NCI-H524 (cell line): Measurements from ENCODE around the gene MEG3.

Source experiments
- DNase-seq, 2 experiments: peaks; one replicate each; lab custom pipeline; 2025; lab: John Stamatoyannopoulos, UW

Gene MEG3

DNA sequence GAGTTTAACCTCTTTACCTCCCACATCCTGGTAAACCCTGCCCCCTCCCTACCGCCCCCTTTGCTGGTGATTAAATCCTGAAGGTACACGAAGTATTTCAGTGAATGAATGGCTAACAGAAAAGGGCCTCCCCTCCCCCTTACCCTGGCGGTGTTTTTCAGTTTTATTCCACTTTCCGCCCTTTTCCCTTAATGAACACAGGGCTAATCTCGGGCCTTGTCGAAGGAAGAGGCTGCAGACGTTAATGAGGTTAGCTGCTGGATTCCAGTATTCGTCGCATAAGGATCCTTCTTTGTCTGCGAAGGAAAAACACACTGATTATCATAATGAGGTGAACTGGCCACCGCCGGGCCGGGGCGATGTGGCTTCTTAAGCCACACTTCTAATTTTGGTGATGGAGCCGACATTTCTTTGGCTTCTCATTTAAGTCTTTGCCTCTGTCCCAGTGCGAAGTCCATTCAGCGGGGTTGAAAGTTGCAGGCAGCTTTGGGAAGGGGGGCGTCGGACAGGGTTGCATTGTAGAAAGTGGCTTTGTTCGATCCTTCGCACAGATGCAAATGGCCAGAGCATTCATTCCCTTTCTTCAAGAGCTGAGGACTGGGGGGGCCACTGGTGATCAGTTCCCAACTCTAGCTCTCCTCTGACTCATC, 6.5 kb downstream of the MEG3 start:
- DNase-seq: no peak

DNA sequence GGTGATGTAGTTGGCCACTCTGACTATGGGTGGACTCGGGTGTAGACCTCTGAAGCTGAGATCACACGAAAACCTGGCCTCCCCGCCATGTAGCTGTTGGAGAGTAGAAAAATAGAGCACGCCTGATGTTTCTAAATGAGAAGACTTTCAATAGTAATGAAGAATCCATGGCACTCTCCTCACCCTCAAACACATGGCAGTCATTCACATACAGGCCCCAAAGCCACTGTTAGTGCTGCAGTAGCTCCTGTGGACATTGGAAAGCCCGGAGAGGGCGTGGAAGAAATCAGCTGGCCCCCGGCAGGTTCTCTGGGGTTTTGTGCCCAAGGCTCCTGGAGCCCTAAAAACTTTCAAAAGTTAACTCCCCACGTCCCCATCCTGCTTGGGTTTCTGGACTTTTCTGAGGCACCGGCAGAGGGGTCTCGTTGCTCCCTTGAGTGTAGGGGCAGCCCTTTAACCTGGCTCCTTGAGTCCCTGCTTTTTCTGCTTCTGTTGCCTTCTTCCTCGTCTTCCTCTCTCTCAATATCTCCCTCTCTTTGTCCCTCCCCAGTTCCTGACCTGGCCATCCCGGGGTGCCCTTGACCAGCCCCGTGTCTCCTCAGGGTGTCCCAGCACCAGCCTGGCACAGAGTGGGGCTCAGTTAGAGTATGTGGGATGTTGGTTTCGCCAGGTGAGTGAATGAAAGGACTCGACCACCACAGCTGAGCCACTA, 8.3 kb downstream of the MEG3 start:
- DNase-seq: no peak

DNA sequence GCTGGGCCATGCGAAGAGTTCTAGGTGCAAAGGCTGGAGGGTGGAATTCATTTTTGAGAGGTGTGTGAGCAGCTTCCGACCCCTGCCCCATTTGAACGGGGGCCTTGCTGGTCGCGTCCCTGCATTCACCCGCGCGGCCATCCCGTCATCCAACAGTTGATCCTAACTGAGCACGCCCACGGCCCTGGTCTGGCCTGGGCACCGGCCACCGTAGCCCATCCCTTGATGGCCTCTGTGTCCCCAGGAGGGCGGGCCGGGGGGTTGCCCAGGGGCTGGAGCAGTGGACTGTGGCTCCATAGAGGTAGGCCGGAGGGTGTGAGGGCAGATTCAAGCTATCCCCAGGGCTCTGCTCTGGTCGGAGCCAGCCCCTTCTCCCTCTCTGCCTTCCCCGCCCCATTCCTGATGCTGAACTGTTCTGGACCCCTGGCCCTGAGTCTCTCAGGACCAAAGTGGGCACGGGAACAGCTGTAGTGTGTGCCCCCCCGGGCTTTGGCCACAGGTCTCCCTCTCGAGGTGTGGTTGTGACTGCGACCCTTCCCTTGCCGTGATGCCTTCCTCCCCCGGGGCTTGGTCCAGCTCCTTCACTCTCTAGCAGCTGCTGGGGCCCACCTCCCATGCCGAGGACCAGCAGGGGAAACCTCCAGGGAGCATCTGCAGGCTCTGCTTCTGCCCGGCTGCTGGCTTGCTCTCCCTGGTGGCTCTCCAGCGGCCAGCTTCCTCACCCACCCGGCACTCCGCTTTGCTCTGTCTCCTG, 9.1 kb downstream of the MEG3 start:
- peak in 1 of 2 experiments; percentile 35 for DNase-seq

DNA sequence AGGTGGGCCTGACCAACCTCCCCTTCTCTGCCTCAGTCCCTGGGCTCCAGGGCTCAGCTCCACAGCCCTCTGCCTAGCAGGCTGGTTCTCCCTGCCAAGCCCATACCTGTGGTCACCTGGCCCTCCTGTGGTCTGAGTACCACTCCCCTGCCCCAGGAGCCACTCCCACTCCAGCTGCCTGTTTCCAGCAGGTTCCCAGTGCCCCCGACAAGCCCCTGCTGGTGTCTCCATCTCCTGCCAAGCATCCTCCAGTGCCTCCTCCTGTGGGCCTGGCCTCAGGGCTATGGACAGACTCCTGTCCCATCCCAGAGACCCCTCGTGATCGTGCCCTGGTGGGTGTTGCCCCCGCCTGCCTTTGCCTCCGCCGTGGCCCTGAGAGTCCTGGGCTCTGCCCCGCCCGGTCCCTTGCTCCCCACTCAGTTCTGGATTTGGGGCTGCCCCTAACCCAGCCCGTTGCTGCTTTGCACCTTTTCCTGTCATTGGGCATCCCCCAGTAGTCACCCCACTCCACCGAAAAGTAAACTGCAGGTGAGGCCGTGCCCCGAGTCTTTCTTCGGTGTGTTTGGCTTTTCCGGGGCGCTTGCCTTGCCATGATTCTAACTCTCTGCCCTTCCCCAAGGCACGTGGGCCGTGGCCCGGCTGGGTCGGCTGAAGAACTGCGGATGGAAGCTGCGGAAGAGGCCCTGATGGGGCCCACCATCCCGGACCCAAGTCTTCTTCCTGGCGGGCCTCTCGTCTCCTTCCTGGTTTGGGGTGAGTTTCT, 9.8 kb downstream of the MEG3 start:
- DNase-seq: no peak

DNA sequence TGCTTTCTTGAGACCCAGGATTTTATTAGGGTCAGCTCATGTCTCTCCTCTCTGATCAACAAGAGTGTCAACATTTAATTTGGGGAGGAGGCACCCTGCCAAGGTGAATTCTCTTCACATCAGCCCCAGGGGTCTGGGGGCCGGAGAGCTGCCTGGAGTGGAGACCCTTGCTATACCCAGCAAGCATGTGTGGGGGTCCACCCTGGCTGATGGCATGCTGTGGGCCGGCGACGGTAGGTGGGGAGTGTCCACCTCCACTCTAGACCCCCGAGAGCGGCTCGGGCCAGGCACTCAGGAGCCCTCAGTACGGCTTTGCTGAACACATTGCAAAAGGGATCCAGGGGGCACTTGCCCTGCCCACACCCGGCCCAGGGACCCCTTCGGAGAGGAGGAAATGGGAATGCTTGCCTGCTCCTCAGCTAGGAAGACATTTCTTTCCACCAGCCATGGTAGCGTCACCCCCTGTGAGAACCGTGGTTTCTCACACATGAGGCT, 10.4 kb downstream of the MEG3 start:
- no peak for DNase-seq

DNA sequence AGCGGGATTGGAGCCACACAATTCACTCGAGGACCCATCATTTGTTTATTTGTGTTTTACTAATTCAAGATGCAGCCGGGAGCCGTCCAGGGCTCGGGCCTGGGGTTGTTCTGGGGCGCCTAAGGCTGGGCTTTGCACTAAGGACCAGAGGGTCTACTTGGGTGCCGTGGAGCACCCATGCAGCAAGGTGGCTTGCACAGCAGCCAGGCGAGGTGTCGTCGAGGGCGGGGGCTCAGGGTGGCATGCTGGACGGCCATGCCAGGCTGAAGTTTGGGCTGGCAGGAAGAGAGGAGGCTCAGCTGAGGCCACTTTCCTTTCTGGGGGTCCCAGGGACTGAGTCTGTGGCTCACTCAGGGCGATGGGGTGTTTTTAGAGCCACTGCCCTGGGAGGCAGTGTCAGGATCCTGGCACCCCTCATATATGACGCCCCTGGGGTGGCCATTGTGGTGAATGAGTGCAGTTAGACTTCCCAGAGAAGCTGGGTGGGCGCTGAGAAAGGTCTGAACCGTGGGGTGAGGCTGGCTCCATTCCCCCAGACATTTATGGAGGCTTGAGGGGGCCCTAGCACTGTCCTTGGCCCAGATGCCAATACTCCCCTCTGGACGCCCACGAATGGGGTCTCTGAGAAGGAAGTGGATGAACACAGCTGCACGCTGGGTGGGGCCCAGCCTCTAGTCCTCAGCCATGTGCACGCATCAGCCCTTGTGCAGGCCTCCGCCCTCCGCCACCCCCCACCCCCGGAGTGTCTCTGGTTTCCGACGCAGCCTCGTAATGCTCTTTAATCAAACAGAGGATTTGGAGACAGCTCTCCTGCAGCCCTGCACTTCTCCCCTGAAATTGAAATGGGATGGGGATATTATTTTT, 11.3 kb downstream of the MEG3 start:
- DNase-seq: no peak

DNA sequence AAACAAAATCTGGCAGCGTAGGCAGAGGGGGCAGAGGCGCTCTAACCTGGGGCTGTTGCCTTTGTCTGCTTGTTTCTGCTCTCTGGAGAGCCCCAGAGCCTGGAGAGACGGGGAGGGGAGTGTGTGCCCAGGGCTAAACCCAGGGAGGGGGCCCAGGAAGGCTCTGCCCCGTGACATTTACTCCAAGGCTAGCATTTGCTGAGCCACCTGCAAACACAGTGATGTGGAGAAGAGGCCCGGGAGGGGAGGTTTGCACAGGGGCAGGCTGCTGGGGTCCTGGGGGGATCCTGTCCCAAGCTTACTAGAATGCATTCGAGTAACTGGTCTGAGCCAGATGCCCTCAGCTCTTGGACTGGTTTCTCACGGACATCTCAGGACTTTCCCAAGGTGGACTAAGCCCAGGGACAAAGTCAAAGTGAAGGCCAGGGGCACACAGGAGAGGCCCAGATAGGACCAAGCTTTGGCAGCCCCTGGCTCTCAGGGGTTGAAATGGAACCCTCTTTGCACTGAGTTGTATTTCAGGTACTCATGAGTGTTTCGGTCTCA, 12.0 kb downstream of the MEG3 start:
- no peak for DNase-seq

DNA sequence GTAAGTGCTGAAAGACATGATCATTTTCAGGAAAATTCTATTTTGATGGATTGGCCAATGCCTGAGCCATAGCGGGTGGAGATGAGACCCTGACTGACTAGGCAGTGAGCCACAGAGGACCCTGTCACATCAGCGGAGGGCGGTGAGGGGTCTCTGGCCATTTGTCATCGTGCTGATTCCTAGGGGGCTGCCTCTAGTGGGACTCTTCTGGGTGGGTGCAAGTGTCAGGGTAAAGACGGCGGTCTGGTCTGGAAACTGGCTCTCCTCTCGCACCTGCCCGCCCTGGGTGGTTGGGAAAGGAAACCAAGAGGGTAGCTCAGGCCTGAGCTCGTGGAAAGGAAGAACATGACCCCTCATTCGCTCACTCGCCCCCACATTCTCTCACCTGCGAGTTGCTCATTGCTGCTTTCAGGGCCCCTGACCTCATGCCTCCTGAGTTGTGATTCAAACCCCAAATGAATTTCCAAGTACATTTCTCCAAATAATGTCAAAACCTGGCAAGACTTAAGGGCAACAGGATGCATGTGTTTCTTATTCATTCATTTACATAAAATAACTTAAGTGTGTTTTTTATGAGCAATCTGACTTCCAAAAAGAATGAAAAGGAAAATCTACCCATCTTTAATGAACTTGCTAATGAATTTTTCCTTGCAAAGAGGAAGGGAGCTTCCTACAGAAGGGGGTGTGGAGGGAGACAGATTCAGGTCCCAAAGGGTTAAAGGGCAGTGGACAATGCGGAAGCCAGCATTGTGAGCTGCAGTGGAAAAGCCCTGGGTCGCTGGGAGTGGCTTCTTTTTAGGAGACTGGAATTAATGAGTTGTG, 12.8 kb downstream of the MEG3 start:
- DNase-seq: no peak

DNA sequence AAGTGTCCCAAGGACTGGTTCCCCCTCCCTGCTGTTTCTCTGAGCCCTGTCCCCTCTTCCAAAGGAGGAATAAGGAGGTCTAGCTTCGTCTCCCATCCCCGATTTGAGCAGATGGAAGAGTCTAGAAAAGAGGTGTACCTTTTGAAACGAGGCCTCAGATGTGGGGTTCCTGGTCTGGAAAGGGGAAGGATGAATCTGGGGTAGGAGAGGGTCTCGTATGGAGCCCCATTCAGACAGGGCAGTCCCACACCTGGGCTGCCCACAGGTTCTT, 13.3 kb downstream of the MEG3 start:
- DNase-seq: no peak

DNA sequence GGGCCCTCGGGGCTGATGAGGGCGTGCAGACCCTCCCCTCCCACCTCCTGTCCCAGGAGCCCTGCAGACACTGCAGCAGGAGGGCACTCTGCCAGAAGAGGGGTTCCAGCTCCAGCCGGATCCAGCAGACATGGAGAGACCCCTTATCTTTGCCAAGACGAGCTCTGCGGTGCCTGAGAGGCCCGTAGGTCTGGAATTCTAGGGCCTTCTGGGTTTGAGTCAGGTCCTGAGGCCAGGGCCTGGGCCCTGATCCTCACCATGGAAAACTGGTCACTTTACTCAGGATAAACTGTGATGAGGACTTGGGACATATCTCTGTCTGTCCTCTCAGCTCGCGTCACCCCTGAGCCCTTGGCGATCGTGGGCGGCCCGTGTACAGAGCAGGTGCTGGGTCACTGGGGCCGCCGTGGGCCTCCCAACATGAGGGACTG, 13.8 kb downstream of the MEG3 start:
- DNase-seq: no peak

DNA sequence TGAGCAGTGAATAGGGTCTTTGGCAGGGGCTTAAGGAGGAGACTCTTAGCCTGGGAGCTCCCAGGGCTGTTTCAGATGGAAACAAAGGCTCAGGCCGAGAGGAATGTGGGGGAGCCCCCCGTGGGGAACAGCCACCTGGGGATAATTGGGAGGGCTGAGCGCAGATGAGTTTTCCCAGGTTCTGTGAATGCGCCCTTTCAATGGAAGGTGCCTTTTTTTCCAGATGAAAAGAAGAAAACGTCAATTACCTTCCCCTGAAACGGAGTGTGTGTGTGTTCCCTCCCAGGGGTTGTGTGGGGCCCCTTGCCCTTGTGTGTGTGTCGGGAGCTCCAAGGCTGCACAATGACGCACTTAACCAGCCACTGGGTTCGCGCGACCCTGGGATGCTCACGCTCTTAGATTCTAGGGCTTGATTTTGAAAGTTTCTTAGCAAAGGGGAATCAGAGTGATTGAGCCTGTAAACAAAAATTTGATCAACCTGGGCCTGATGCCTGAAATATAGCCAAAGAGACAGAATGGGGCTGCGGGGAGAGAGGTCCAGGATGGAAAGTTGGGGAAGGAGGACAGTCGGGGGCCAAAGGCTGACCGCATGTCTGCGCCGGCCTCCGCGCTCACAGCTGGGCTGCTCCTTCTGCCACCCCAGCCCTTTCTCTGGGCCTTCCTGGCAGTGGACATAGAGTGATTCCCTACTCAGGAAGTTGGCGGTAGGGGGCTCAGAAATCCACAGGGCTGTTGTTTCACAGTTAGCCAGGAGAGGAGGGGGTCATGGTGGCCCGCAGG, 14.6 kb downstream of the MEG3 start:
- no peak for DNase-seq

DNA sequence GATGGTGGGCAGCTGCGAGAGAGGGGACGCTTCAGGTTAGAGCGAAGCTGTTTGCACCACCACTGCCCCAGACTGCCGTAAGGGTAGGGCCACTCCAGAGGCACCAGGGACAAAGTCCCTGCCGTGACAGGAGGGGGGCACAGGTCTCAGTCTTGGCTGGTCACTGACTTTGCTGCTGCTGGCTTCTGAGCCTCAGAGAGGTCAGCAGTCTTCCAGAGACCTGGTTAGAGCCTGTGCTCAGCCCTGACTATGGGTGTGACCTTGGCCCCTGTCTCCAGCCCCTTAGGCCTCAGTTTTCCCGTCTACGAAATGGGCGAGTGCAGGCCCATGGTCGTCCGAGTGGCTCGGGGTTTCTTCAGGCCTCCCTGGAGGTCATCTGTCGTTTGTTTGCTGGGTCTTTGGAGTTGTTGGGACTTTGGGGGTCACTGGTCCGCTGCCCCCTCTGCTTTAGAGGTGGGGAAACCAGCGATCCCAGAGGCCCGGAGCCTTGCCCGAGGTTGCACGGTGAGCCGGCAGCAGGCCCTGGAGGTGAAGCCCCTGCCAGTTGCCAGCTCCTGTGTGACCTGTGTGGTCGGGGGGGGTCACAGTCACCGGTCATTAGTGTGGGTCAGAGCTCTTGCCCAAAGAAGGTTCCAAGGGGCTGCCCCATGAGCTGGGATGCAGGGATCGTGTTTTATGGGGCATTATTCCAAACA, 15.3 kb downstream of the MEG3 start:
- no peak for DNase-seq

DNA sequence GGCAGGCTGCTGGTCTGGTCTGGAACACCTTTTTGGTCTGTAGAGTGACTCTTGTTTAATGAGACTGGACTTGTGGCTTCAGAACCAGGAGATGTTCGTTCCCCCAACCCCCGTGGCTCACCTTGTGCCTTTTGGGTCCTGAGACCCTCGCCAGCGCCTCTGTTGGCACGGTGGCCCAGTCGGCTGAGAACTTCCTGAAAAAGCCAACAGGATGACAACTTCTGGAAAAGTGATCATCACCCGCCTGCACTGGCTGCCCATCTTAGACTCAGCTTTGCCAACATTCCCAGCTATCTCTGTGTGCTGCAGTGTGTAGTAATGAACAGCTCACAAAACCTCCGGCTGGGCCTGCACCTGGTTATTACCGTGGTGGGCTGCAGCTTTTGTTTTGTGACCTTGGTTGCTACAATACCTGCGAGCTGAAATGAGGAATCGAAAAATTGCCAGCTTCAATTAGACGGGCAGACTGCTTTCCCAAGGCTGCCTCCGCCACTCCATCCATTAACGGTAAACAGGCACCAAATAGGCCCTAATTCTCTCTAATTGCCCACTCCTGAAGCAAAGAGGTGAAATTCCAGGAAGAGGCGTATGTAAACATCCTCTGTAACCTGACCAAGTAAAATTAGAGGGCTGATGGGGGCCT, 16.0 kb downstream of the MEG3 start:
- peak in 1 of 2 experiments; percentile 50 for DNase-seq

DNA sequence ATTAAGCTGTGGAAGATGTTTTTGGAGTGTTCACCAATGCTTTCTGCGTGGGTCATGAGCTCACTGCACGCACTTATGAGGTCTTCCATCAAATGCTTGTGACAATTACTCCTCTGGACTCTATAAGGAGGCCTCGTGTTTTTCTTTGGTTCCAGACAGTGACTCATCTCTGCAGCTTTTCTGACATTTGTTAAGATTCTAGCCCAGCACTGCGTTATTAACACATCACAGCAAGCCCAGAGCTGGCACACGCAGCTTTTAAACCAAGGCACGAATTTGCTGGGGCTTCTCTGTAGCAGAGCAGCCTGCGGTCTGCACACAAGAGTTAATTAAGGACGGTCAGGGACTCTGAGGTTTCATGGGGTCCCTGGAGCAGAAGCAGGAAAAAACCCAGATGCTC, 16.9 kb downstream of the MEG3 start:
- no peak for DNase-seq

DNA sequence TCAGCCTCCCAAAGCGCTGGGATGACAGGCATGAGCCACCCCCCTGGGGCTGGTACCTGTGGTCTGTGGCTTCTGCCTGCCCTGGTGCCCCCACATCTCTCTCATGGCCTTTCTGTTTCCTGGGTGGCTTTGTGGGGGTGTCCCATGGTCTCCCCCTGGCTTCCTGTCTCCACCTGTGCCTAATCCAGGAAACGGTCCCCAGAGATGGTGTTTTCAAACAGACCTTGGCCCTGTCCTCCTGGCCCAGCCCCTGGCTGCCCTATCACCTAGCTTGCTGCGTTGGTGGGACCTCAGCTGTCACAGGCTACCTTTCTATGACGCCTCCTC, 18.1 kb downstream of the MEG3 start:
- no peak for DNase-seq

DNA sequence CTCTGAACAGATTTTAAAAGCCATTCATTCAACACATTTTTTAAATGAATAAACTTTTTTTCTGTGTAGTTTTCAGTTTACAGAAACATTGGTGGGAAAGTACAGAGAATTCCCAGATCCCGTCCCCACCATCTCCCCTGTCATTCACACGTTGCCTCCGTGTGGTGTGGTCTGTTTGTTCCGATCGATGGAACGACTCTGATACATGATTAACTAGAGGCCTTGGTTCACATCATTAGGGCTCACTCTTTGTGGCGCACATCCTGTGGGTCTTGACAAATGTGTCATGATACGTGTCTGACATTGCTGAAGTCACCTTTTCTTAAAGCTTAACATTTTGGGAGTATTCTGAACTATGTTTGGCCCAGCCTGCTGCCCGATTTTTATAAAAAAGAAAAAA, 18.5 kb downstream of the MEG3 start:
- no peak for DNase-seq

DNA sequence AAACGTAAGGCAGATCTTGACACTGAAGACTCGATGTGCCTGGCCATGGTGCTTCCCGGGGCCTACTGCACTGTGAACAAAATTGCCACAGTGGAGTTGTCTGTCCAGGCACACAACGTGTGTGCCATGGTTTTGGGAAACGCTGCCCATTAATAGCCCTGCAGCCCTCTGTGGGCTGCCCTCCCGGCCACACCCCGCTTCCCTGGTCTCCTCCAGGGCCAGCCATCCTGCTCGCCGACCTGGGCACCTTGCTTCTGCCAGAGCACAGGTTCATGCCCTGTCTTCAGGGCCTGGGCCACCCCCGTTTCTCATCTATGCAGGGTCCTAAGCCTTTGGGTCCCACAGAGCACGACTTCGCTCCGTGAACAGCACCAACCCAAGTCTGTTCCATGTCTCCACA, 18.9 kb downstream of the MEG3 start:
- no peak for DNase-seq

DNA sequence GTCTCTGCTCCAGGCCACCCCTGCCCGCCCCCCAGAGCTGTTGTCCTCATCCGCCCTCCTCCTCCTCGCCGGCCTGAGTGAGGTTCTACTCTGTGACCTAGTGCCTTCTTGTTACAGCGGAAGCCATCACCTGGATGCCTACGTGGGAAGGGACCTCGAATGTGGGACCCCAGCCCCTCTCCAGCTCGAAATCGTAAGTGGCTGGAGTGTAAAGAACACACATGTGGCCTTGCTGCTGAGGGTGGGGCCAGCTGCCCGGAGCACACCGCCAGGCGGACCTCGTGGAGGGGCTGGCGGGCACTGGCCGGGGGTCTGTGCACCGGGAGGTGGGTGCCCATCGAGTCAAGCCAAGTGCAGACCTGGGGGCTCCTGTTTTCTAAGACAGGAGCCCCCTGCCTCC, 19.4 kb downstream of the MEG3 start:
- DNase-seq: no peak
